GM19438 (cell line): Measurements from ENCODE around the gene NAT9.

Experiments used
- ATAC-seq: cut with Tn5 transposase; IDR thresholded peaks from one replicate; pipeline ENCODE4 v1.9.1; 2021; ENCODE audit warnings: low read depth; ENCODE audit not compliant: unreplicated experiment

The NAT9 gene

DNA sequence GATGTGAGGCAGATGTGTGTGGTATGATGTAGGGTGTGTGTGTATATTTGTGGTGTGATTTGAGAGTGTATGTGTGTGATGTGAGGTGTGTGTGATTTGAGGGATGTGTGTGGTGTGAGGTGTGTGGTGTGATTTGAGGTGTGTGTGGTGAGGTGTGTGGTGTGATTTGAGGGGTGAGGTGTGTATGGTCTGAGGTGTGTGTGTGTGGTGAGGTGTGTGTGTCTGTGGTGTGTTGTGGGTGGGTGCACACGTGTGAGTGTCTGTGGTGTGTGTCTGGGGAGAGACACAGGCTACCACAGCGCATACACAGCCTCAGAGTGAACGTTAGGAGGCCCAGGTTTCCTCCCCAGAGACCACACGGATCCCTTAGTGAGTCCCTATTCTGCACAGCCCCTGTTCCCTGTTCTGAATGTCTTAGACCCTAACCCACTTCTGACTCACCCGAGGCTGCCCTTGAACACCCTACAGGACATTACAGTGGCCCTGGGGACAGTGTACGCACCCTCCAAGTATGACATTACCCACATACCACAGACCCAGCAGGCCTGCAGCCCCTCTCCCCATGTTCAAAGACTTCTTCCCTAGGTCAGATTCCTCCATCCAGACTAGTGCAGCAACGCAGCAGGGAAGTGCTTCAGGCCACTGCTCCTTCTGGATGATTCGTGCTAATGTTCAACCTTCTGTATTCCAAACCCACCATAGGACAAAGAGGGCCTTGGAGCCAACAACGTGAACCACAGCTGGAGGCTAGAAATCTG is 42.6 kb downstream of the NAT9 start:
- no peak for ATAC-seq

DNA sequence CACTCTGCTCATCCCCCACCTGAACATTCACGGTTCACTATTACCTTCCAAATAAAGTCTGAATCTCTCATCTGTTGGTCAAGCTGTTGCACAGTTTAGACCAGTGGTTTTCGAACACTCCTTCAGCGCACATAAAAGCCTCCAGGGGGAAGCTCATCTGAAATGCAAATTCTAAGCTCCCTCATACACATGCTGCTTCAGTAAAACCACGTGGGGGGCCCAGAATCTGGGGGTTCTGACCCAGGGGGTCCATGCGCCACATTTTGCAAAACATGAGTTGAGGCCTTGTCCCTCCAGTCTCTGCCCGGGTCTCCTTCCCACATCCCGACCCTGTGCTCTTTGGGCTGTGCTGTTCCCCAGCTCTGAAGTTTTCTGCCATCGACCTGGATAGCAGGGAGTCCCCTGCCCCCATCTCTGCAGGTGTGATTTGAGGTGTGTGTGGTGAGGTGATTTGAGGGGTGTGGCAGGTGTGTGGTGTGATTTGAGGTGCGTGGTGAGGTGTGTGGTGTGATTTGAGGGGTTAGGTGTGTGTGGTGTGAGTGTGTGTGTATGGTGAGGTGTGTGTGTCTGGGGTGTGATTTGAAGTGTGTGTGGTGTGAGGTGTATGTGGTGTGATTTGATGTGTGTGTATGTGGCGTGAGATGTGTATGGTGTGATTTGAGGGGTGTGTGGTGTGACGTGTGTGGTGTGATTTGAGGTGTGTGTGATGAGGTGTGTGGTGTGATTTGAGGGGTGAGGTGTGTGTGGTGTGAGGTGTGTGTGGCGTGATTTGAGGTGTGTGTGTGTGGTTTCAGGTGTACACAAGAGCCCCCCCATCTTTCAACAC is 43.9 kb downstream of the NAT9 start:
- ATAC-seq, result no peak

DNA sequence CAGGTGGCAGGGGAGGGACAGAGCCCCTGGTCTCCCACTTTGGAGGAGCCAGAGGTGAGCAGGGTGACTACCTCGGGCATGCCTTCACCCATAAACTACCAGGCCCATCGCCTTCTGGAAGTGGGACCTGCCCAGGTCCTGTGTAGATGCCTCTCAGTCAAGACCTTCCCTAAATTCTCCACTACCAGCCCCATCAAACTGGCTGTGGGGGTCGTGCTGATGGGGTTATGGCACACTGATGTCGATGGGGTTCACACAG is 44.9 kb downstream of the NAT9 start:
- no peak for ATAC-seq

DNA sequence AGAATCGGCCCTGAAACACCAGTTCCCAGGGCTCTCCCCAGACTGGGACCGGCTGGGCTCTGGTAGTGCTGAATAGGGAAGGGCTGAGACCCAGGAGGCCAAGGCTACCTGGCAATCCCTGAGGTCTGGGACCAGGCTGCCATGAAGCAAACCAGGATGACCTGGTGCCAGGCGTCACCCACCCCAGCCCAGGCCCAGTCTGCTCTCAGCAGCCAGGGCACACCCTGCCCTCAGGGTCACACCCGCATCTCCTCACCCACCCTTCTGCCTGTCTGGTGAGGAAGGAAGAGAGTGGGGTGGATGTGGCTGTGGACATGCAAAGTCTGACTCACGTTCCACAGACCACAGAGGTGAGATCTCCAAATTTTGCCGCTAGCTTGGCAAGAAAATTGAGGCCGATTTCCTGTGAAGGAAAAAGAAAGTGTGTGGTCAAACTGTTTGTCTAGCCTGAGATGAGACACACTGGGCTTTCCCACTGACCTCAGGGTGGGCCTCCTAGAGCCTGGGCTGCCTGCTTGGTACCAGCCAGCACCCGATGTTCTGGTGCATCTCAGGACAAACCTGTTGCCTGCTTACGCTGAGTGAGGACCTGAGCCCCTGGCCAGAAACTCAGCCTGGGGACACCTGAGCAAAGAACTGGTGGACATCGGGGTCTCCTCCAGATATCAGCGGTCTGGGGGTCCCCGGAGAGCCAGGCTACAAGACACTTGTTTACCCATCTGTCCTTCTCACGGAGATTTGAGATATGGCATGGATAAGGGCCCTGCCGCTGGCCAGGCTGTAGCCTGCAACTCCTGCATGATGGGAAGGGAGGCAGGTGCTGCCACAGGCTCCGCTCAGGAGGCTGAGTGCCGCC is 45.4 kb downstream of the NAT9 start:
- ATAC-seq, result no peak

DNA sequence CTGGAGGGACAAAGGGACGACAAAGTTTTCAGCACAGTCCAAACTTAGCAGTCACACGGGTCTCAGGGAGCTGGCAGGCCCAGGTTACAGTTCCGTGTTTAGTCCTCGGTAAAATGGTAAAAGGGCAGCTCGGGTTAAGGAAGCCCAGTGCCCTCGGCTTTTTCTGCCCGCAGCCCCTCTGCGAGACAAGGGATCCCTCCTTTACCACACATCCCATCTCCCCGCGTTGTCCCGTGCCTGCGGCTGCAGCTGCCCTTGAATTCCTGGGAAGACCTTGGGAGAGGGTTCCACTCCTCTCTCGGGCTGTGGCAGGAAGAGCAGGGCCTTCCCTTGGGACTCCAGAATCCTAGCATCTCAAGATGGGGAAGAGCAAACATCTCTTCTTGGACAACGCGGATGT is 46.3 kb downstream of the NAT9 start:
- no peak for ATAC-seq

DNA sequence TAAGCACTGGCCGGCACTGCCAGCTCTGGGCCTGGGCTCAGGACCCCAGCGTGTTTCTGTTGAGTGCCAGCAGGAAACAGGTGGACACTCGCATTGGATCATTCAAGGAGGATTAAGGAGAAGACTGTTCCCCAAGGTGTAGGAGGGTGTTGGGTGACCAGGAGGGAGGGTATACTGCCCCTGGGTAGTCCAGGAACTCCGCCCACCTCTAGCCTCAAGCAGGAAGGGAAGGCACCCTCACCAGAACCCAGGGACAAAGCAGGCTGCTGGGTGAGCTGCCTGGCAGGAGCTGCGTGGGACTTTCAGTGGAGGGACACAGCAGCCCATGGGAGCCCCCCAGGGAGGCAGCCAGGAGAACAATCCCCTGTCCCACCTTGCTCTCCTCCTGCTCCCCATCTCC is 46.8 kb downstream of the NAT9 start:
- ATAC-seq, result no peak

DNA sequence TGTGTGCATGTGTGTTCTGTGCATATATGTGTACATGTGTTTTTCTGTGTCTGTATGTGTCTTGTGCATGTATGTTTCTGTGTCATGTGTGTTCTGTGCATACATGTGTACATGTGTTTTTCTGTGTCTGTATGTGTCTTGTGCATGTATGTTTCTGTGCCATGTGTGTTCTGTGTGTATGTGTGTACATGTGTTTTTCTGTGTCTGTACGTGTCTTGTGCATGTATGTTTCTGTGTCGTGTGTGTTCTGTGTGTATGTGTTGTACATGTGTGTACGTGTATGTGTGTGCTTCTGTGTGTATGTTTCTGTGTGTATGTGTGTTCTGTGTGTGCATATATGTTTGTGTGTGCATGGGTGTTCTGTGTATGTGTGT is 47.5 kb downstream of the NAT9 start:
- ATAC-seq, result no peak

DNA sequence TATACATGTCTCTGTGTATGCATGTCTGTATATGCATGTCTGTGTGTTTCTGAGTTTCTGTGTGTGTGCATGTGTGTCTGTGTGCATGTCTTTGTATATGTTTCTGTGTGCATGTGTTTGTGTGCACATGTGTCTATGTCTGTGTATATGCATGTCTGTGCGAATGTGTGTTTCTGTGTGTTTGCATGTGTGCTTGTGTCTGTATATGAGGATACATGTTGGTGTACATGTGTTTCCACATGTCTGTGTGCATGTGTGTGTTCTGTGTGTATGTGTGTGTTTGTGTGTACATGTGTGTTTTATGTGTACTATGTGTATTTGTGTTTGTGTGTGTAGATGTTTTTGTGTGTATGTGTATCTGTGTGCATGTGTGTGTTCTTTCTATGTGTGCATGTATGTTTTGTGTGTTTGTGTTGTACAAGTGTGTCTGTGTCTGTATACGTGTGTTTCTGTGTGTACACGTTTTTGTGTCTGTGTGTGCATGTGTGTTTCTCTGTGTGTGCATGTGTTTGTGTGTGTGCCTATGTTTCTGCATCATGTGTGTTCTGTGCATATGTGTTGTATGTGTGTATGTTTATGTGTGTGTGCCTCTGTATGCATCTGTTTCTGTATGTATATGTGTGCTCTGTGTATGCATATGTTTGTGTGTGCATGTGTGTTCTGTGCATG is 48.0 kb downstream of the NAT9 start:
- ATAC-seq, result no peak

DNA sequence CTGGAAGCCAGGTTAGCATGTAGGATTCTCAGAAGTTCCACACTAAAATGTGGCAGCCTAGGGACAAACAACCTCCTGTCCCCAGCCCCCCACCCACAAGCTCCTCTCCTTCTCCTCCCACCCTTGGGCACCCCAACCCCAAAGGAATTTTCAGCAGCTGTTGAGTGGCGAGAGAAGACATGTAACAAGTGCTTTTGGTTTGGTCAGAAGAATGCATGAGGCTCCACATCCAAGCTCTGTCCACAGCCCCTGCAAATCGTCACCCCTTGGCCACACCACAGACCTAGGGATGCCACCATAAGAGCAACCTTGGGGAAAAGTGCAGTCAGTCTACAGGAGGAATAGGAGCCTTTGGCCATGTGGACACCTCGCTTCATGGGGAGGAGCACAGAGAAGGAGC is 51.0 kb downstream of the NAT9 start:
- no peak for ATAC-seq

DNA sequence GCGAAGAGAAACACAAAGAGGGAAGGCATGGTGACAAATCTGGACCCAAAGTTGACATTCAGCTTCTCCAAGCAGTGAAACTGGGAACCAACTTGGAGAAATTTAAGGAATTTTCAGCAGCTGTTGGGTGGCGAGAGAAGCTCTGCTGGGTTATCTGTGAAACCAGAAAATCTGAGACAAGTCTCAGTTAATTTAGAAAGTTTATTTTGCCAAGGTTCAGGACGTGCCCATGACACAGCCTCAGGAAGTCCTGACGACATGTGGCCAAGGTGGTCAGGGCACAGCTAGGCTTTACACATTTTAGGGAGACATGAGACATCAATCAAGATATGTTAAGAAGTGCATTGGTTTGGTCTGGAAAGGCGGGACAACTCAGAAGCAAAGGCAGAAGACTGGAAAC is 52.3 kb downstream of the NAT9 start:
- no peak for ATAC-seq

DNA sequence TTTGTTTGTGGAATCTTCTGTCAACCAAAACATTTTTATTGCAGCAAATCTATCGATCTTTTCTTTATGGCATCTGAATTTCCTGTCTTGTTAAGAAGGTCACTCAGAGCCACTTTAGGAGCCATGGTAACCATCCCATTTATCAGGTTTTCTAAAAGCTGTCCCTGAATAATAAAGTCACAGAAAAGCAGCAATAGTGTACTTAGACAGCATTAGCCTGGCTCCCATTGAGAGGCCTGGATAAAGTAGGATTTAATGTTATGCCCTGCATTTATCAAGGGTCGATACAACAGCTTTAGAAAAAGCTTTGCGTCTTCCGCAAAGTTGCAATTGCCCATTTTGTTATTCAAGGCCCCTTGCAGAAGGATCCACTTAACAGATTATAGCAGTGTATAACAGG is 53.4 kb downstream of the NAT9 start:
- ATAC-seq, result no peak
